GM12878 (cell line): ENCODE results near the gene CDKN3. TPM values are rescaled to one million over a fixed set of nuclear protein-coding genes. Genes with fewer than 3 reads are reported as not detected.

Experiments used
- ATAC-seq: fragments of 200-7000 bp; cut with Tn5 transposase; 3 replicates; pipeline ENCODE4 v1.9.1; 2020; ENCODE audit warnings: mild to moderate bottlenecking, moderate library complexity
- BruUV-seq: library from RNA; stranded (reverse); fragments of 400-500 nt; replicated peaks from 2 replicates; lab custom pipeline; 2021; lab: Mats Ljungman, UMichigan
- CTCF ChIA-PET: fragments of 300-600 bp; sonication (Branson Sonifier 250); formaldehyde crosslinking; extraction: SDS; loops from one replicate; lab custom pipeline; 2021; ENCODE audit warnings: inconsistent platforms; lab: Yijun Ruan, JAX
- POLR2A ChIA-PET: fragments of 350-600 bp; formaldehyde crosslinking; extraction: SDS; loops from one replicate; lab custom pipeline; 2021; ENCODE audit warnings: inconsistent platforms; lab: Charles Lee
- RAD21 ChIA-PET: fragments of 300-600 bp; sonication (Branson Sonifier 250); formaldehyde crosslinking; loops from one replicate; lab custom pipeline; 2023; ENCODE audit warnings: antibody characterized with exemption; ENCODE audit not compliant: unreplicated experiment; lab: Charles Lee
- SMC1A ChIA-PET: fragments of 300-600 bp; sonication (Branson Sonifier 250); formaldehyde crosslinking; loops from one replicate; lab custom pipeline; 2023; ENCODE audit not compliant: unreplicated experiment, uncharacterized antibody; lab: Charles Lee
- DNase-seq: peaks from one replicate; pipeline ENCODE4 v3.0.0-alpha.2; 2011; ENCODE audit warnings: low read depth, low spot score
- FAIRE-seq: peaks from 3 replicates; lab custom pipeline; 2011; peaks lifted over from hg19 to GRCh38; lab: Jason Lieb, UNC
- H2AFZ ChIP-seq: 2 replicates; pipeline ENCODE4 v1.6.0; 2011; ENCODE audit warnings: low read depth, low read length, control low read depth; ENCODE audit not compliant: control insufficient read depth
- H3K27ac ChIP-seq: 2 replicates; pipeline ENCODE4 v1.5.1; 2011; ENCODE audit warnings: control low read depth; ENCODE audit not compliant: control insufficient read depth, insufficient read depth
- H3K27me3 ChIP-seq, 2 experiments: replicated peaks in 1 of 2; 2 replicates each; pipeline versions ENCODE4 v1.6.0 to v1.6.1; 2011; ENCODE audit warnings: low read length in 1 of 2; ENCODE audit not compliant: control insufficient read depth in 2 of 2, insufficient read depth in 2 of 2
- H3K36me3 ChIP-seq, 2 experiments: 2 replicates each; pipeline ENCODE4 v1.5.1; 2011; ENCODE audit warnings: low read length in 1 of 2; ENCODE audit not compliant: control insufficient read depth in 2 of 2, insufficient read depth in 2 of 2
- H3K4me1 ChIP-seq: 2 replicates; pipeline ENCODE4 v1.6.1; 2011; ENCODE audit warnings: mild to moderate bottlenecking, low read length, moderate library complexity, mixed read lengths; ENCODE audit not compliant: control insufficient read depth, insufficient read depth
- H3K4me2 ChIP-seq: 2 replicates; pipeline ENCODE4 v1.6.0; 2011; ENCODE audit warnings: control low read depth; ENCODE audit not compliant: control insufficient read depth, insufficient read depth
- H3K4me3 ChIP-seq: fragments of 200-600 bp; sonication (generic); 2 replicates; pipeline ENCODE4 v1.5.1; 2016
- H3K79me2 ChIP-seq: 2 replicates; pipeline ENCODE4 v1.6.0; 2011; ENCODE audit warnings: low read length; ENCODE audit not compliant: control insufficient read depth, insufficient read depth
- H3K9ac ChIP-seq: 2 replicates; pipeline ENCODE4 v1.8.0; 2011; ENCODE audit warnings: low read length, control low read depth, mixed read lengths; ENCODE audit not compliant: control insufficient read depth, insufficient read depth
- H3K9me3 ChIP-seq: replicated peaks from 3 replicates; pipeline ENCODE4 v1.5.1; 2011; ENCODE audit warnings: mild to moderate bottlenecking, low read length; ENCODE audit not compliant: control insufficient read depth, insufficient read depth
- H4K20me1 ChIP-seq: 2 replicates; pipeline ENCODE4 v1.6.0; 2011; ENCODE audit not compliant: control insufficient read depth, insufficient read depth
- FOXK2 ChIP-seq: fragments of 450-650 bp; IDR thresholded peaks from 2 replicates; pipeline ENCODE4 v1.6.1; 2017; ENCODE audit warnings: mild to moderate bottlenecking, moderate library complexity
- JUNB ChIP-seq: IDR thresholded peaks from 2 replicates; pipeline ENCODE4 v1.6.1; 2016; ENCODE audit warnings: antibody characterized with exemption, mild to moderate bottlenecking
- MEF2A ChIP-seq: IDR thresholded peaks from 2 replicates; pipeline ENCODE4 v1.6.1; 2011; ENCODE audit warnings: low read depth, mild to moderate bottlenecking, low read length, moderate library complexity; ENCODE audit not compliant: insufficient read depth
- NFIC ChIP-seq: IDR thresholded peaks from 2 replicates; pipeline ENCODE4 v1.6.1; 2012; ENCODE audit warnings: low read depth, mild to moderate bottlenecking, inconsistent platforms, low read length, moderate library complexity
- RFX5 ChIP-seq: IDR thresholded peaks from 2 replicates; pipeline ENCODE4 v1.6.1; 2011; ENCODE audit warnings: low read depth, low read length, improper control_type of control experiment
- TARDBP ChIP-seq: IDR thresholded peaks from 2 replicates; pipeline ENCODE4 v1.6.1; 2016; ENCODE audit warnings: borderline replicate concordance
- YBX1 ChIP-seq: fragments of 450-650 bp; IDR thresholded peaks from 2 replicates; pipeline ENCODE4 v1.6.1; 2016; ENCODE audit warnings: antibody characterized with exemption
- WGBS: methylation state at CpG from one replicate; pipeline ENCODE4 v1.1.6; 2016; ENCODE audit warnings: low lambda C conversion rate; ENCODE audit not compliant: insufficient replicate concordance, insufficient coverage; ENCODE audit errors: missing lambda C conversion rate; 5-methylcytosine and 5-hydroxymethylcytosine counted together
- in situ Hi-C: fragments of 300-500 bp; cut with MboI; formaldehyde crosslinking; loops from 9 replicates; pipeline ENCODE4 v1.14.3; 2018; ENCODE audit warnings: mixed read lengths
- intact Hi-C: fragments of 100-400 bp; cut with micrococcal nuclease; formaldehyde crosslinking; loops from one replicate; pipeline ENCODE4 v1.14.2; 2022; ENCODE audit not compliant: unreplicated experiment
- polyA plus RNA-seq, 11 experiments: library from polyadenylated mRNA; depleted of rRNA in 4 of 11; unstranded in 6 of 11; stranded (reverse) in 5 of 11; fragments of >200 nt; fragmentation: Nextera tagmentation in 4 of 11; fragmentation: Illumina TruSeq in 1 of 11; extraction: Ambion mirVana in 4 of 11; extraction: Trizol in 1 of 11; gene quantifications; 1 replicate in 1 of 11; 2 replicates in 10 of 11; pipeline versions ENCODE4 v1.2.1 to v1.2.3, GENCODE V29; 2011 to 2016; ENCODE audit warnings: inconsistent platforms in 2 of 11, missing spikeins in 2 of 11, low read depth in 1 of 11
- total RNA-seq, 4 experiments: library from RNA; depleted of rRNA in 3 of 4; stranded (reverse); fragments of >200 nt in 3 of 4; fragmentation: Illumina TruSeq in 1 of 4; extraction: Trizol in 1 of 4; gene quantifications; 2 replicates each; pipeline versions ENCODE4 v1.2.1 to v1.2.3, GENCODE V29; 2013 to 2021
- TF ChIP-seq, protein P1 (sequence below): IDR thresholded peaks from 2 replicates; pipeline ENCODE4 v1.6.1; 2011; ENCODE audit warnings: borderline replicate concordance, low read depth, mild to moderate bottlenecking, moderate library complexity, mixed read lengths, low read length; ENCODE audit not compliant: insufficient read depth; ENCODE audit errors: extremely low read length
- TF ChIP-seq, protein P2 (sequence below): fragments of 450-650 bp; IDR thresholded peaks from 2 replicates; pipeline ENCODE4 v1.6.1; 2017; ENCODE audit warnings: mild to moderate bottlenecking
- TF ChIP-seq, protein P3 (sequence below): IDR thresholded peaks from 2 replicates; pipeline ENCODE4 v1.6.1; 2011; ENCODE audit warnings: low read depth, mild to moderate bottlenecking, low read length, moderate library complexity, borderline replicate concordance; ENCODE audit errors: extremely low read depth
- TF ChIP-seq, protein P4 (sequence below): IDR thresholded peaks from 2 replicates; pipeline ENCODE4 v1.6.1; 2012; ENCODE audit warnings: low read depth, low read length, improper control_type of control experiment

CDKN3 gene
- total and polyA plus RNA-seq, 10 of the 15 experiments (the other 5 are each of a cell fraction or from before 2014, with no cell fraction given), result 54.9 to 197 (median 111) TPM

DNA sequence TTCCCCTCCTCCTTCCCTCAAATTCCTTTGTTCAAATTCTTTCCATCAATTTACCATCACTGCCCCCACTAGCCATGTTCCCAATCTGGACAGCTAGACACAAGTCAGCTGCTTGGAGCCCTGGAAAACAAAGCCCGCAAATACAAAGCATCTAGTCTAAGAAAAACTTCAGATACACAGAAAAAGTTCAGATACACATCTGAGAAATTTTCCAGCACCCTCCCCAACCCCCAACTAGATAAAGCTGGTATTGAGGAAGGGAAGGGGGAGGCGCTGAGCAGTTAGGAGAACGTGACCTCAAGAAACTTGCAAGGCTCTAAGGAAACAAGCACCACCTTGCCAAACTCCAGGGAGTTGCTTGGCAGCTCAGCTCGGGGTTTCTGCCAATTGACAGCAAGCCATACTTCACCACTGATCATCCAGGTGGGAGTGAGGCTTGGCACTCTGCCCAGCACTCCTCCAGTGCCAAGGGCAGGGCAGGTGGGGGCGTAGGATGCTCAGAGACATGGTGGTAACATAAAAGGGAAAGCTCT, 49.4 kb downstream of the CDKN3 start (continued):
- TF ChIP-seq YBX1, result no peak
- TF ChIP-seq, protein P1, sequence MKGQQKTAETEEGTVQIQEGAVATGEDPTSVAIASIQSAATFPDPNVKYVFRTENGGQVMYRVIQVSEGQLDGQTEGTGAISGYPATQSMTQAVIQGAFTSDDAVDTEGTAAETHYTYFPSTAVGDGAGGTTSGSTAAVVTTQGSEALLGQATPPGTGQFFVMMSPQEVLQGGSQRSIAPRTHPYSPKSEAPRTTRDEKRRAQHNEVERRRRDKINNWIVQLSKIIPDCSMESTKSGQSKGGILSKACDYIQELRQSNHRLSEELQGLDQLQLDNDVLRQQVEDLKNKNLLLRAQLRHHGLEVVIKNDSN, result no peak
- TF ChIP-seq, protein P2, sequence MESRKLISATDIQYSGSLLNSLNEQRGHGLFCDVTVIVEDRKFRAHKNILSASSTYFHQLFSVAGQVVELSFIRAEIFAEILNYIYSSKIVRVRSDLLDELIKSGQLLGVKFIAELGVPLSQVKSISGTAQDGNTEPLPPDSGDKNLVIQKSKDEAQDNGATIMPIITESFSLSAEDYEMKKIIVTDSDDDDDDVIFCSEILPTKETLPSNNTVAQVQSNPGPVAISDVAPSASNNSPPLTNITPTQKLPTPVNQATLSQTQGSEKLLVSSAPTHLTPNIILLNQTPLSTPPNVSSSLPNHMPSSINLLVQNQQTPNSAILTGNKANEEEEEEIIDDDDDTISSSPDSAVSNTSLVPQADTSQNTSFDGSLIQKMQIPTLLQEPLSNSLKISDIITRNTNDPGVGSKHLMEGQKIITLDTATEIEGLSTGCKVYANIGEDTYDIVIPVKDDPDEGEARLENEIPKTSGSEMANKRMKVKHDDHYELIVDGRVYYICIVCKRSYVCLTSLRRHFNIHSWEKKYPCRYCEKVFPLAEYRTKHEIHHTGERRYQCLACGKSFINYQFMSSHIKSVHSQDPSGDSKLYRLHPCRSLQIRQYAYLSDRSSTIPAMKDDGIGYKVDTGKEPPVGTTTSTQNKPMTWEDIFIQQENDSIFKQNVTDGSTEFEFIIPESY, result no peak
- no peak for TF ChIP-seq FOXK2
- TF ChIP-seq, protein P3, sequence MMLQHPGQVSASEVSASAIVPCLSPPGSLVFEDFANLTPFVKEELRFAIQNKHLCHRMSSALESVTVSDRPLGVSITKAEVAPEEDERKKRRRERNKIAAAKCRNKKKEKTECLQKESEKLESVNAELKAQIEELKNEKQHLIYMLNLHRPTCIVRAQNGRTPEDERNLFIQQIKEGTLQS, result no peak
- no peak for TF ChIP-seq MEF2A

DNA sequence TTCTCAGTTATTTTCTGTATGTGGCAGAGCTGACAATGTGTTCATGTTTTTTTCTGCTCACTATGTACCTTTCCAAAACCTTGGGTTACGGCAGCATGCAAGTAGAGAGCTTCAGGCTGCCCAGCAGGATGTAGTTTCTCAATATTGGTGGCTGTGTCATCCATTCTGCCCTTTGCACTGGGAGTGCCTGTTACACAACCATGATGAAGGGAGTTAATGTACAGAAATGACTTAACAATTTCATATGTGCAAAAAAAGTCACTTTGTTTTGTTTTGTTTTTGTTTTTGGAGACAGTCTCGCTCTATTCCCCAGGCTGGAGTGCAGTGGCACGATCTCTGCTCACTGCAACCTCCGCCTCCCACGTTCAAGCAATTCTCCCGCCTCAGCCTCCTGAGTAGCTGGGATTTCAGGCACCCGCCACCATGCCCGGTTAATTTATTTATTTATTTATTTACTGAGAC, 50.5 kb downstream of the CDKN3 start:
- H3K4me2 ChIP-seq, result no peak overlapping the region
- no peak overlapping the region for H3K9ac ChIP-seq
- H3K36me3 ChIP-seq, result no peaks in the 10 kb centered on the region
- RAD21 ChIA-PET, result interaction anchor here (0.6 kb wide), 1 partner anchor 117 kb away, joined by 3 read pairs; no protein-coding TSS in a partner anchor
- CTCF ChIA-PET, result interaction anchor here (0.9 kb wide), 1 partner anchor 12 kb away, joined by 3 read pairs; no protein-coding TSS in a partner anchor
- H4K20me1 ChIP-seq, result no peaks in the 10 kb centered on the region
- DNase-seq, result no peak
- H3K4me1 ChIP-seq, result peaks cover 3% of the 10 kb centered on the region; the same call in 1 of the 2 replicates
- POLR2A ChIA-PET, result interaction anchor here (0.6 to 0.8 kb wide), 3 partner anchors 50 to 1107 kb away, joined by 3 read pairs; no protein-coding TSS in a partner anchor
- H3K9me3 ChIP-seq, result no peaks in the 10 kb centered on the region; the same call in 2 of the 3 replicates
- no peak for FAIRE-seq
- intact Hi-C loops (no loop called here), in situ Hi-C loops (no loop called here)
- no peaks in the 10 kb centered on the region for H3K79me2 ChIP-seq
- no TSS peak for BruUV-seq
- no peak for ATAC-seq
- 96% methylated on average over 8 of the region's 8 CpGs for WGBS
- SMC1A ChIA-PET, result interaction anchor here (0.6 to 1.2 kb wide), 2 partner anchors 40 to 99 kb away, joined by 3 read pairs; no protein-coding TSS in a partner anchor
- no peak for TF ChIP-seq TARDBP
- TF ChIP-seq NFIC, result no peak
- TF ChIP-seq, protein P4, sequence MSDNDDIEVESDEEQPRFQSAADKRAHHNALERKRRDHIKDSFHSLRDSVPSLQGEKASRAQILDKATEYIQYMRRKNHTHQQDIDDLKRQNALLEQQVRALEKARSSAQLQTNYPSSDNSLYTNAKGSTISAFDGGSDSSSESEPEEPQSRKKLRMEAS, result no peak
- TF ChIP-seq JUNB, result no peak
- no peak for TF ChIP-seq RFX5
- no peaks in the 10 kb centered on the region for H3K27me3 ChIP-seq
- H3K27ac ChIP-seq, result no peak overlapping the region
- no peak overlapping the region for H2AFZ ChIP-seq
- H3K4me3 ChIP-seq, result no peak overlapping the region
